ENCODE results near the gene PREX1. TPM values are rescaled to one million over a fixed set of nuclear protein-coding genes. Genes with fewer than 3 reads are reported as not detected.
"Not testable (repeated sequence)": the region's sequence is repeated elsewhere in the genome, so short reads cannot be mapped to it uniquely, and the experiment has no call there.

Gene PREX1
- 100 to 1,000 TPM; 132 to 167 TPM for total RNA-seq

GRCh38 chr20:48827855-48828733, at the start of gene PREX1:
TSS of gene PREX1 (minus strand) at chr20:48827999. CDS start at chr20:48827860, 139 bp downstream.
- ATAC-seq (peak; percentile 83), DNase-seq (ENCODE audit: low spot score) (peak; percentile 94)
- Mint-ChIP-seq H3K27ac (peak within 1 kb of the TSS; percentile 87 to 98), H3K4me1 (ENCODE audit: low read depth in 2 of 2) (peaks cover 38 to 53% of the 10 kb centered on the region in 2 donors), H3K4me3 (peak within 1 kb of the TSS; percentile 85), H3K36me3 (no peaks in the 10 kb centered on the region), H3K27me3 (no peaks in the 10 kb centered on the region), H3K9me3 (no peaks in the 10 kb centered on the region)

GRCh38 chr20:48877304-48877703, 49.5 kb upstream of the PREX1 start:
- no peak overlapping the region for H3K4me3 Mint-ChIP-seq
- peaks cover 23 to 24% of the 10 kb centered on the region in 2 donors for H3K4me1 Mint-ChIP-seq (ENCODE audit: low read depth in 2 of 2)
- no peaks in the 10 kb centered on the region for H3K36me3 Mint-ChIP-seq
- no peak overlapping the region for H3K27ac Mint-ChIP-seq
- ATAC-seq (no peak), DNase-seq (ENCODE audit: low spot score) (no peak)
- H3K9me3 Mint-ChIP-seq: no peaks in the 10 kb centered on the region
- H3K27me3 Mint-ChIP-seq: peaks cover 0 to 6% of the 10 kb centered on the region in 2 donors

- Mint-ChIP-seq H3K36me3 (no peaks in the 10 kb centered on the region), H3K9me3 (no peaks in the 10 kb centered on the region), H3K27ac (peak overlapping the region in 1 of 2 donors; percentile 39), H3K4me3 (no peak overlapping the region), H3K27me3 (peaks cover 0 to 6% of the 10 kb centered on the region in 2 donors), H3K4me1 (ENCODE audit: low read depth in 2 of 2) (peaks cover 23 to 24% of the 10 kb centered on the region in 2 donors)
- no peak for DNase-seq (ENCODE audit: low spot score)
- no peak for ATAC-seq
Measured at GRCh38 chr20:48875914-48876240, 48.1 kb upstream of the PREX1 start.

- ATAC-seq (peak in 1 of 2 donors; percentile 48), DNase-seq (ENCODE audit: low spot score) (no peak)
- peak overlapping the region; percentile 47 for H3K4me3 Mint-ChIP-seq
- H3K27me3 Mint-ChIP-seq: peaks cover 0 to 6% of the 10 kb centered on the region in 2 donors
- H3K9me3 Mint-ChIP-seq: no peaks in the 10 kb centered on the region
- H3K4me1 Mint-ChIP-seq (ENCODE audit: low read depth in 2 of 2): peaks cover 23 to 24% of the 10 kb centered on the region in 2 donors
- H3K27ac Mint-ChIP-seq: peak overlapping the region; percentile 39 to 43
- H3K36me3 Mint-ChIP-seq: no peaks in the 10 kb centered on the region
Measured at GRCh38 chr20:48875233-48875913, 47.6 kb upstream of the PREX1 start.

- H3K27ac Mint-ChIP-seq: peak overlapping the region in 1 of 2 donors; percentile 21
- not testable (repeated sequence) for H3K4me1 Mint-ChIP-seq (ENCODE audit: low read depth in 2 of 2); H3K9me3 Mint-ChIP-seq; H3K27me3 Mint-ChIP-seq; H3K4me3 Mint-ChIP-seq; H3K36me3 Mint-ChIP-seq; ATAC-seq; DNase-seq (ENCODE audit: low spot score)
Measured at GRCh38 chr20:48869442-48869841, 41.6 kb upstream of the PREX1 start.

- no peak for ATAC-seq
- H3K9me3 Mint-ChIP-seq: no peaks in the 10 kb centered on the region
- H3K4me1 Mint-ChIP-seq (ENCODE audit: low read depth in 2 of 2): peaks cover 5% of the 10 kb centered on the region in 2 donors
- H3K4me3 Mint-ChIP-seq: no peak overlapping the region
- no peak for DNase-seq (ENCODE audit: low spot score)
- H3K36me3 Mint-ChIP-seq: no peaks in the 10 kb centered on the region
- no peak overlapping the region for H3K27ac Mint-ChIP-seq
- H3K27me3 Mint-ChIP-seq: no peaks in the 10 kb centered on the region
Measured at GRCh38 chr20:48866936-48867335, 39.1 kb upstream of the PREX1 start.

GRCh38 chr20:48864738-48865318, 37.0 kb upstream of the PREX1 start:
- Mint-ChIP-seq H3K9me3 (no peaks in the 10 kb centered on the region), H3K4me3 (no peak overlapping the region), H3K27ac (no peak overlapping the region), H3K36me3 (no peaks in the 10 kb centered on the region), H3K27me3 (no peaks in the 10 kb centered on the region), H3K4me1 (ENCODE audit: low read depth in 2 of 2) (peaks cover 19 to 22% of the 10 kb centered on the region in 2 donors)
- ATAC-seq: no peak
- DNase-seq (ENCODE audit: low spot score): no peak

GRCh38 chr20:48864254-48864653, 36.5 kb upstream of the PREX1 start:
- H3K4me3 Mint-ChIP-seq: no peak overlapping the region

GRCh38 chr20:48862279-48862678, 34.5 kb upstream of the PREX1 start:
- DNase-seq (ENCODE audit: low spot score) (no peak), ATAC-seq (no peak)
- no peaks in the 10 kb centered on the region for H3K9me3 Mint-ChIP-seq
- peaks cover 20 to 24% of the 10 kb centered on the region in 2 donors for H3K4me1 Mint-ChIP-seq (ENCODE audit: low read depth in 2 of 2)
- peak overlapping the region in 1 of 2 donors; percentile 67 for H3K27ac Mint-ChIP-seq
- H3K36me3 Mint-ChIP-seq: no peaks in the 10 kb centered on the region
- no peak overlapping the region for H3K4me3 Mint-ChIP-seq
- H3K27me3 Mint-ChIP-seq: no peaks in the 10 kb centered on the region

More at GRCh38 chr20:48864254-48864653, 36.5 kb upstream of the PREX1 start:
- peaks cover 20 to 24% of the 10 kb centered on the region in 2 donors for H3K4me1 Mint-ChIP-seq (ENCODE audit: low read depth in 2 of 2)
- H3K9me3 Mint-ChIP-seq: no peaks in the 10 kb centered on the region
- H3K36me3 Mint-ChIP-seq: no peaks in the 10 kb centered on the region
- no peaks in the 10 kb centered on the region for H3K27me3 Mint-ChIP-seq
- DNase-seq (ENCODE audit: low spot score): no peak
- H3K27ac Mint-ChIP-seq: peak overlapping the region in 1 of 2 donors; percentile 31
- ATAC-seq: no peak

GRCh38 chr20:48861444-48861843, 33.6 kb upstream of the PREX1 start:
- no peaks in the 10 kb centered on the region for H3K9me3 Mint-ChIP-seq
- H3K27me3 Mint-ChIP-seq: no peaks in the 10 kb centered on the region
- H3K4me3 Mint-ChIP-seq: no peak overlapping the region
- peaks cover 20 to 24% of the 10 kb centered on the region in 2 donors for H3K4me1 Mint-ChIP-seq (ENCODE audit: low read depth in 2 of 2)
- ATAC-seq (no peak), DNase-seq (ENCODE audit: low spot score) (no peak)
- H3K36me3 Mint-ChIP-seq: no peaks in the 10 kb centered on the region
- peak overlapping the region in 1 of 2 donors; percentile 67 for H3K27ac Mint-ChIP-seq

GRCh38 chr20:48858075-48858790, 30.4 kb upstream of the PREX1 start:
- Mint-ChIP-seq H3K4me1 (ENCODE audit: low read depth in 2 of 2) (peaks cover 20 to 31% of the 10 kb centered on the region in 2 donors), H3K9me3 (no peaks in the 10 kb centered on the region)

GRCh38 chr20:48856130-48856529, 28.3 kb upstream of the PREX1 start:
- Mint-ChIP-seq H3K27me3 (no peaks in the 10 kb centered on the region), H3K27ac (peak overlapping the region in 1 of 2 donors; percentile 55), H3K4me3 (no peak overlapping the region), H3K36me3 (peaks cover 4% of the 10 kb centered on the region), H3K4me1 (ENCODE audit: low read depth in 2 of 2) (peaks cover 8 to 20% of the 10 kb centered on the region in 2 donors), H3K9me3 (no peaks in the 10 kb centered on the region)
- DNase-seq (ENCODE audit: low spot score): no peak
- no peak for ATAC-seq

More at GRCh38 chr20:48858075-48858790, 30.4 kb upstream of the PREX1 start:
- ATAC-seq: no peak
- no peak for DNase-seq (ENCODE audit: low spot score)
- Mint-ChIP-seq H3K27ac (peak overlapping the region in 1 of 2 donors; percentile 5), H3K4me3 (no peak overlapping the region), H3K36me3 (no peaks in the 10 kb centered on the region), H3K27me3 (no peaks in the 10 kb centered on the region)

GRCh38 chr20:48855046-48855445, 27.2 kb upstream of the PREX1 start:
- Mint-ChIP-seq H3K36me3 (peaks cover 4% of the 10 kb centered on the region), H3K4me1 (ENCODE audit: low read depth in 2 of 2) (peaks cover 3 to 12% of the 10 kb centered on the region in 2 donors), H3K9me3 (no peaks in the 10 kb centered on the region), H3K4me3 (no peak overlapping the region), H3K27ac (peak overlapping the region in 1 of 2 donors; percentile 55), H3K27me3 (no peaks in the 10 kb centered on the region)
- DNase-seq (ENCODE audit: low spot score): no peak
- no peak for ATAC-seq

Data from natural killer cell treated with Interleukin-12 subunit alpha and Interleukin-12 subunit beta and Interleukin-15 and Interleukin-18, amount 100 ng/mL, for 72 hours (primary cell).